HG03571 (cell line): ENCODE data around the gene FRS2.
"Not testable (repeated sequence)": the region's sequence is repeated elsewhere in the genome, so short reads cannot be mapped to it uniquely, and the experiment has no call there.

ENCODE experiments used
- ATAC-seq: cut with Tn5 transposase; IDR thresholded peaks from one replicate; pipeline ENCODE4 v1.9.1; 2021; ENCODE audit not compliant: unreplicated experiment

The FRS2 gene

DNA sequence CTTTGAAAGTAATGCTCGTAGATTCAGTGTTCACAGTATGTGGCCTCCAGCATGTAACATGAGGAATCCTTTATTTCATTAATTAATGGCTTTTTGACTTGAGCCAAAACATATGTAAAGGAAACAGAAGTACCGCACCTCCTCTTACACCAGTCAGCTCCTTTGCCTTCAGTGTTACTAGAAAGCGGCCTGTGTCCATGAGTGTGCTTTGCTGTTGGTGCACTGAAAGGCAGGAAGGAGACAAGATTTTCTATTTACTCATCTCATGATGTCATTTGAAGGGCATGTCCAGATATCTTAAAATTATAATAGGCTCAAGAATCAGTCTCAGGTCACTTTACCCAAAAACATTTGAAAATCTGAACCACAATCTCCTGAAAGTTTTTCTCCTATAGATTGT, 105.2 kb downstream of the FRS2 start:
- no peak for ATAC-seq

DNA sequence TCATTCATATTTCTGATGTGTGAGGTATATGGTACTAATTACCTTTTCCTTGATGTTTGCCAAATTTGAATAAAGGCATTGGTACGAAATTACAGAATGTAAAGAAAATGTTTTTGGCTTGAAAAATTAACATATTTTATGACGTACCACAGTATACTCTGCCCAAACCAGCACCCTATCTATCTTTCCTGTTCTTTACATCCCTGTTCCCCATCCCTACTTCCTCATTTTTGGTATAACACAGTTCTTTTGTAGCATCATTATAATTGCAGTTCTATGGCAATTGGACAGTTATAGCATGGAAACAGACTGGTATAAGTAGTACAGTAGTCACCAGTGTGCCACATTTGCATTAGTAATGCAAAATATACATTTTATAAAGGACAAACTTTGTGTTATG, 108.1 kb downstream of the FRS2 start:
- no peak for ATAC-seq

DNA sequence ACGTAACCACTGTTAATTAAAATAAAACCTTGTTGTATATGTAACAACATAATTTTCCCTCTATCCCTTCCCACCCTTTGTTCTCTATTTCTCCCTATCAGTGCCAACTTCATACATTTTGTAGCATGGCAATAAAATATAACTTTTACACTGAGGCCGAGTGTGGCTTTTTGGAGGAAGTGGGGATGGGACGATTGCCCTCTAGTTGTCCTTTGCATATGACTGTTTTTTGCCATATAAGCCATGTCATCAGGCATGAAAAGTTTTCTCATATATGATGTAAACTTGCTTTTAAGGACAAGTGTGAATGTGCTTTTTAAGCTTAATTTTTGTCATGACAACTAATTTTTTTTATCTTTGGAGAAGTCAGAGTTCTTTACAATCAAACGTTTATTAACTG, 108.8 kb downstream of the FRS2 start:
- no peak for ATAC-seq

DNA sequence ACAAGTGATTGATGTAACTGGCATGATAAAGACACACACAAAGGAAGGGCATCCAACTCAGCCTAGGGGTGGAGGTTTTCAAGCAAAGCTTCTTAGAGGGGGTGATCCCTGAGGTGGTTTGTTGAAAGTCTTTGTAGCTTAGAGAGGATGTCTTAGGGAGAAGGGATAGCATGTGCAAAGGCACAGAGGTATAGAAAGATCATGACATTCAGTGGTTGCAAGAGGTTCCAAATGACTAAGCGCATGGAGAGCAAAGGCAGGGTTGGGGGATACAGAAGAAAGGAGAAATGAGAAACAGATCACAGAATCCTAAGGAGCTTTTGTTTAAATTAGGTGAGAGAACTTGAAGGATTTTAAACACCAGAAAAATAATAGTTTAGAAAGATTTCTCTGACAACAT, 109.9 kb downstream of the FRS2 start:
- no peak for ATAC-seq

DNA sequence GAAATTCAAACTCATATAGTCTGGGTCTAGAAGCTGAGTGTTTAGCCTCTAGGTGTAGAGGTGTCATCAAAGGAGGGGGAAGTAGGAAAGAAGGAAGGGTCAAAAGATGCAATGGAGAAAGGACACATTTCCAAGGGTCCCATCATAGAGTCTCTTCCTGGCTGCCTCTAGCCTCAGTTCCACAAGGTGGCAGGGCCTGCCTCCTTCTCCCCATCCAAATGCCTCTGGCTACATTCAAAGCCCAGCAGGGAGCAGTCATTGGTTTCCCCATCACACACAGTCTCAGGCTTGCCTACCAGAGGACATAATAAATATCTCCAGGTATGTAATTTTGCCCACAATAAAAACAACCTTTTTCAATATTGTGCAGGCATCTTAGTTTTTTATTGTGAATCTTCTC, 113.0 kb downstream of the FRS2 start:
- ATAC-seq: no peak

DNA sequence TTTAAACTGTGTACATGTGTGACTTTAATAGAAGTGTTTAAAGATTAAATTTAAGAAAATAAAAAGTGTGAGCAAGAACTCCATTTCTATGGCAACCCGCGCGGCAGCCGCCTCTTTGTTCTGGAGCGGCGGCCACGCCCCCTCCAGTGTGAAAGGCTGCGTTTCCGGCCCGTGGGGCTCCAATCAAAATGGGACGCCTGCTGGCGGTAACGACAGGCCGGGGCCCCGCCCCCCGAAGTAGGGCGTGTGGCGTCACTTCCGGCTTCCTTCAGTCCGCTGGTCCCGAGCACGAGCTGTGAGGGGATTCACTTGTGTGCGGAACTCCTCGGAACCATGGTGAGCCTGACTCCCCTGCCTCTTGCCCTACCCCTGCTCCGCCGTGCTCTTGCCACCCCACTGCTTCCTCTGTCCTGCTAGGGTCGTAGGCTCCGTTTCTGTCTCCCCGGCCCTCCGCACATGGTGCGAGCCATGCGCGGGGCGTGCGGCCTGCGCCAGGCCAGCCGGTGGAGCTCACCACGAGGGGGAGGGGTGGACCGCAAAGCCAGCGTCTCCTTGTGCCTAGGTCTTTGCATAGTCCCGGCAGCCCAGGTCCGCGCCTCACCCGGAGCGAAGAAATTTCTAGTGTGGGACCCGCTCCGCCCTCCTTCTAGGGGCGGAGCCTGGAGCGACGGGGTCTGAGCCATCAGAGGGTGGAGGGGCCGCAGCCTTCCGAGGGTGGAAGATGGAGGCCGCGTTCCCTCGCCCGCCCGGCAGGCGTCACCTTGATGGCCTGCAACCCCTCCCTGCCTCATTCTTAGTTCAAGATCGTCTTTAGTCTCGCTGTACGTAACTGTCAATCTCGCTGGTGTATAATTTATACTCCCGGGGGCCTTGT, 115.2 kb downstream of the FRS2 start, which contains the start of gene CCT2:
CCT2 (plus strand) TSS at position 271 of the 874 bp plus-strand sequence; CDS start at position 334, 63 bp downstream.
- ATAC-seq: peak; percentile 97

DNA sequence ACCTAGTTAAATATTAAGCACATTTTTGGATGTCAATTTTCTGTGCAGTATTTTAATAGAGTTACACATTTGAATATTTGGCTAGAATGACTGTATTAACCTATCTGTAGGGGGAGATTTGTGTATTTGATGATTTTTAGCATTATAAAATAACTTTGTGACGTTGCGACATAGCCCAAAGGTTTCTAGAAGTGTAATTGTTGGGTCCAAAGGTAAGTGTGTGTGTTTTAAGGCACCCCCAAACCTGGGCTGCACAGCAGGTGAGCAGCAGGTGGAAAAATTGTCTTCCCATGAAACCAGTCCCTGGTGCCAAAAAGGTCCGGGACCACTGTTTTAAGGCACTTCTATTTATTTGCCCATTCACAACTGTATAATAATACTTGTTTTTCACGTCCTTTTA, 118.3 kb downstream of the FRS2 start:
- ATAC-seq: no peak

DNA sequence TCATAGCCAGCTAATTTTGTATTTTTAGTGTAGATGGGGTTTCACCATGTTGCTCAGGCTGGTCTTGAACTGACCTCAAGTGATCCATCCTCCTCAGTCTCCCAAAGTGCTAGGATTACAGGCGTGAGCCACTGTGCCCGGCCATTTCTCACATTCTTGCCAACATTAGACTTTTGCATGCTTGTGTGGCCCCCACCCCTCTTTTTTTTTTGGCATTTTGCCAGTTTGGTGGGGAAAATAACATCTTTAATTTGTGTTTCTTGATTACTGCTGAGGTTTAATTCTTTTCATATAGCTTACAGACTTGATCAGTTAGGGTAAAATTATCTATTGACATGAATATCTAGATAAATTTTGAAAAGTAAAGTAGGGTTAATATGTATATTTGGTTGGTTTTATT, 118.9 kb downstream of the FRS2 start:
- ATAC-seq: no peak

DNA sequence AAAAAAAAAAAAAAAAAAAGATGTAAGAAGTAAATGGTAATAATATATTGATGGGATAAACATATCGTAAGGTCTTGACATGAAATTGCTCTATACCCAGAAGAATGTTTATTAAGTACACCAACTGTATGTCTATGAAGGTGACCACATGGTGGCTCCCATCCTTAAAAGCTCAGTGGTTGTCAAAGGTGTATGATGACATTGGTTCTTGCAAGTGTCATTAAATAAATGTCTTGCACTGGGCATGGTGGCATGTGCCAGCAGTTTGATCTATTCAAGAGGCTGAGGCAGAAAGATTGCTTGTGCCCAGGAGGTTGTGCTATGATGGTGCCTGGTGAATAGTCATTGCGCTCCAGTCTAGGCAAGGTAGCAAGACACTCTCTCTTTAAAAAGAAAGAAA, 125.5 kb downstream of the FRS2 start:
- no peak for ATAC-seq

DNA sequence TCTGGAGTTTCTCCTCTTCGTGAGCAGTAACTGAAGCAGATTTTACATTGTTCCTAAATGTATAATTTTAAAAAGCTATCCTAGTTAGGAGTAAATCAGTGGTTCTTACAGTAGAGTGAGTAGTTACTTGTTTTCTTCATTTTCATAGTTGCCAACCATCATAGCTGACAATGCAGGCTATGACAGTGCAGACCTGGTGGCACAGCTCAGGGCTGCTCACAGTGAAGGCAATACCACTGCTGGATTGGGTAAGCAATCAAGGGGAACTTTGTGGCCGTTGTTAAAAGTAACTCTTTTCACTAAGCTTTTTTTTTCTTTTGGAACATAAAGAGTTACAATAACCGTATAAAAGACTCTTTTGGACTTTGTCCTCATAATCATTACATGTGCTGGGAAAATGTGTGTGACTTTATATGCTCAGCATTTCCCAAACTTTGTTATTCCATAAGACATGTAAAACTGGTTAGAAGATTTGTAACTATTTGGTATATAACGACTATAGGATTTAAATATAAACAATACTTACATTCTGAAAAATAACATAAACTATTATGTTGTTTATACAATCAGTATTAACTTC, 128.1 kb downstream of the FRS2 start:
- ATAC-seq: no peak

DNA sequence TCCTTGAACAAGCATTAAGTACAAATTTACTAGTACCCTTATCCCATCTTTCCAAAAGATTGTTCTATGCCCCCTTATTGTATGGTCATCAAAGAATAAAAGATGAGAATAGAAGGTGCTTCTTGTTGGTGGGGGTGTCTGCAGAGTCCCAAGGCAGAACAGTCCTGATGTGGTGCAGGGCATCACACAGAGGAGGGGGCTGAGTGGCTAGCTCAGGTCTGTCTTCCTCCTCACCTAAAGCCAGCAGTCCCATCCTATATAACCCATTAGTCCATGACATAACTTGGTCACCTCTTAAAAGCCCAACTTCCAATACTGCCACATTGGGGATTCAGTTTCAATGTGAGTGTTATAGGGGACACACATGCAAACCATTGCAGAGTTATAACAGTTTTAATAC, 130.6 kb downstream of the FRS2 start:
- no peak for ATAC-seq

DNA sequence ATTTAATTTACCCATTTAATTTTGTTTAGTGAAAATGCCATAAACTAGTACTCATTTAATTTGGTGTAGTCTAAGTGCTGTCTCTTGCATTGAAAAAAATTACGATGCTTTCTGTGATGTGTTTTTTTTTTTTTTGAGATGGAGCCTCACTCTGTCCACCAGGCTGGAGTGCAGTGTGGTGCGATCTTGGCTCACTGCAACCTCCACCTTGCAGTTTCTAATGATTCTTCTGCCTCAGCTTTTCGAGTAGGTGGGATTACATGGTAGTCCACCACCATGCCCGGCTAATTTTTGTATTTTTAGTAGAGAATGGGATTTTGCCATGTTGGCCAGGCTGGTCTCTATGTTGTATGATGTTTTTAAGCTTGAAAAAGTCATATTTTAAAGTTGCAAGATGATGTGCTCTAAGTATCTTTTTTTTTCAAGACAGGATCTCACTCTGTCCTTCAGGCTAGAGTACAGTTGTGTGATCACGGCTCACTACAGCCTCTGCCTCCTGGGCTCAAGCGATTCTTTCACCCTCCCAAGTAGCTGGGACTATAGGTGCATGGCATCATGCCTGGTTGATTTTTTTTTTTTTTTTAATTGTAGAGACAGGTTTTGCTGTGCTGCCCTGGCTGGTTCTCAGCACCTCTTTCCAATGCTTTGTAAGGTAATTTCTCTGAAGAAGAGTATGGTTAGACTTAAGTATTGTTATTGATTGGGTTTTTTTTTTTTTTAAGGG, 131.9 kb downstream of the FRS2 start:
- ATAC-seq: no peak

DNA sequence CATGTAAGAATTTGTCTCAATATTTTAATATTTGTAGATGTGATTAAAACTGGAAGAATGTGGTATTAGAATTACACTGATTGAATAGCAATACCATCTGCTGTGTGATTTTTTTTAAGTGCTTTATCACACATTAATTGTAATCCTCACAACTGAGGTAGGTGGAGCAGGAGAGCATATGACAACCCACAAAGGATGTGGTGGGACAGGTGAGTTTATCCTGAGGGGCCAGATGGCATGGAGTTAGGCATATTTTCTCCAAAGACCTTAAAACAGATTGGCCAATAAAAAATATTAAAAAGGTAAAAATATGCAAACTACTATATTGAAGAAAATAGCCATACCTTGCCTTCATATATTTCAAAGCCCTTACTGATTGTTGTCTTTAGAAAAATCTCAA, 132.8 kb downstream of the FRS2 start:
- ATAC-seq: no peak

DNA sequence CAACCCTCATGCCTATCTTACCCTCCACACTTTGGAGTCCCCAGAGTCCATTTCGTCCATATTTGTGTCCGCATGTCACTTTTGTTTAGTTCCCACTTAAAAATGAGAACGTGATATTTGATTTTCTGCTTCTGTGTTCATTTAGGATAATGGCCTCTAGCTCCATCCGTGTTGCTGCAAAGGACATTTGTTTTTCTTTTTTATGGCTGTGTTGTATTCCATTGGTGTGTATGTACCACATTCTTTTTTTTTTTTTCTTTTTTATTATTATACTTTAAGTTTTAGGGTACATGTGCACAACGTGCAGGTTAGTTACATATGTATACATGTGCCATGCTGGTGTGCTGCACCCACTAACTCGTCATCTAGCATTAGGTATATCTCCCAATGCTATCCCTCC, 133.4 kb downstream of the FRS2 start:
- not testable (repeated sequence) for ATAC-seq

DNA sequence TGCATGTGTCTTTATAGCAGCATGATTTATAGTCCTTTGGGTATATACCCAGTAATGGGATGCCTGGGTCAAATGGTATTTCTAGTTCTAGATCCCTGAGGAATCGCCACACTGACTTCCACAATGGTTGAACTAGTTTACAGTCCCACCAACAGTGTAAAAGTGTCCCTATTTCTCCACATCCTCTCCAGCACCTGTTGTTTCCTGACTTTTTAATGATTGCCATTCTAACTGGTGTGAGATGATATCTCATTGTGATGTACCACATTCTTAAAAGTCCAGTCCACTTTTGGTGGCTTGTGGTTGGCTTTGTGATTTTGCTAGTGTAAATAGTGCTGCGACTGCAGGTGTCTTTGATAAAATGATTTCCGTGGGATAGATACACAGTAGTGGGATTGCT, 134.1 kb downstream of the FRS2 start:
- not testable (repeated sequence) for ATAC-seq

DNA sequence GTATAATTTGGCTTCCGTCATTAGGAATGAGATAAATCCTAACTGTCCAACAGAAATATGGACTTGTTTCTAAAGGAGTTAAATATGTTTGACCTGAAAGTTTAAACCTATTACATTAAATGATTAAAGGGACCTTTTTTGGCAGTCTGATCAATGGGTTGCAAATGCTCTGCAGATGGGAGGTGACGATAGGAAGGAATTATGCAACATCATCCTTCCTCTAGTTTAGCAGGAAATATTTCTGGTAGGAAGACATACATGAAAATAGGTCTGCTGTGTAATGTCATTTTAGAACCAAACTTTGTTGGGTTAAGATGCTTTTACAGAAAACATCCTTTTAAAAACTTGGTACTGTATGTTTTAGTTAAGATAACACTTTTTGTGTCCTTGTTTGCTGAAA, 137.9 kb downstream of the FRS2 start:
- ATAC-seq: no peak

DNA sequence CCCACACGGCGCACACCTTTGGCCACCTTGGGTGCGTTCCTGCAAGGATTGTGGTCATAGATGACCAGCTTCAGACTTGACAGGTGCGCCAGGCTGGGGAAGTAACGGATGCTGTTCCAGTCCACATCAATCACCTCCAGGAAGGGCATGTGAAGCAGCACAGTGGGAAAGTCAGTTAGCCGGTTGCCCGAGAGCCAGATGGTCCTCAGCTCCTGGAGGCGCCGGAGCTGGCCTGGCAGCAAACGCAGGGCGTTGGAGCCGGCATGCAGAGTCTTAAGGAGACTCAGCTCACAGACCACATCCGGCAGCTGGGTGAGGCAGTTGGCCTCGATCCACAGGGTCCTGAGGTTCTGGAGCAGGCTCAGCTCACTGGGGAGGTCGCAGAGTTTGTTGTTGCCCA, 139.9 kb downstream of the FRS2 start:
- ATAC-seq: no peak

DNA sequence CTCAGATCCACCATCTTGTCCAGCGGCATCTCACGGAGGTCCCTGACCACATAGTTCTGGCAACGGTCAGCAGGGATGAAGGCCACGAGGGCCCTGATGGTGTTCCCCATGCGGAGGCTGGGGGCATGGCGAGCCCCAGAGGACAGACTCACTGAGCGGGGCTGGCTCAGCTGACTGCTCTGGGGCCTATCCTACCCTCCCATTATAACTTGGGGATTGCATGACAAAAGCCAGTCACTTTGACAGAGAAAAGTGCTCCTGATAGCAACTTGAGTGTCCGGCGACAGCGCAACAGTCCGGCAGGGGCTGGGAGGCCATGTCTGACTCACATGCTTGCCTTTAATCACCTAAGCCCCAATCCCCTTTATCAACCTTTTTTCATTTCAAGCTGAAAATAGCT, 140.5 kb downstream of the FRS2 start, which contains the start of gene LRRC10:
LRRC10 (minus strand) TSS at position 179 of the 400 bp plus-strand sequence; CDS start at position 110, 69 bp downstream.
- ATAC-seq: no peak

DNA sequence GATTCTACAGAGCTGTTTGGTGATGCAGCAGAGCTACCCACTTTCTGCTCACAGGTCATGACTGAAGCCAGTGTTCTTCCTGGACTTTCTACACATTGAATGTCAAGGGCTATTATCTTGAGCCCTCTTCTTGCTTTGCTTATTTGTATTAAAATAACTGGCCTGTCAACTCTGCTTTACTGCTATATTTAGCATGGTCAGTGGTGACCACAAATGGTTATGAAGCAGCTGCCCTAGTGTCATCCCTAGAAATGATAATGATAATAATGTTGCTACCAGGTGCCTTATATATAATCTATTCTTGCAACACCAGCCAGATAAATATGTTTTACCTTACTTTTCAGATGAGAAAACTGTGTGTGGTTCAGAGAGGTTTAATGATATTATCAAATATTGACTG, 143.2 kb downstream of the FRS2 start:
- ATAC-seq: no peak

DNA sequence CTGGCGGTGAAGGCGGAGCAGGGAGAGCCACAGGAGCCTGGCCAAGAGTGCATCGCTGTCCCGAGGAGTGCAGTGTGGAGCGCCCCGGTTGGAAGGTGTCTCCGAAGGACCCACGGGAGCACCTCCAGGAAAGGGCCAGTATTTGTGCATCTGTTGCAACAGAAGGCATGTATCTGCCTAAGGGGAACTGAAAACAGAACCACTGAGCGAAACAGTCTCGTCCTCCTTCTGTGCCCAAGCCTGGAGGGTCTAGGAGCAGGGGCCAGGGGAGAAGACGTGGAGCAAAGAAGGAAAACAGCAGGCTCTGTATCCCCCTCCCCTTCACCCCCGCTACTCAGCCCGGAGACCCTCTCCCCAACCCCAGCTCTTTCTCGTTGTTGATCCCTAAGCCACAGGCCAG, 145.8 kb downstream of the FRS2 start:
- no peak for ATAC-seq

DNA sequence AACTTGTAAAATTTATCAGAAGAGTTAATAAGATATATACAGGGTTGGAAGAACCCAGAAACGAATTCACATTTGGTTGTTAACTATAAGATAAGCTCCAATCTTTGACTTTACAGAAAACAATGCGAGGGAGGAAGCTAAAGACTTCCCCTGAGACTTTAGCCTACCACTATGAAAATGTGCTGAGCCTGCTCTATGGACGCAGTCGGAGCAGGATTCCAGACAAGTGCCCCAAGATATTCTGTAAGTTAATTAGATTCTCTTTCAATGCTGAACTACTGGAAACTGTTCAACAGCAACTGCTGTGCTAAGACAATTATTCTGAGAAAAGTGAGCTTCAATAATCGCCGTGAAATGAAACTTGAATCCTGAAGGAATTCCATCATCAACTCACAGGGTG, 148.9 kb downstream of the FRS2 start:
- no peak for ATAC-seq

DNA sequence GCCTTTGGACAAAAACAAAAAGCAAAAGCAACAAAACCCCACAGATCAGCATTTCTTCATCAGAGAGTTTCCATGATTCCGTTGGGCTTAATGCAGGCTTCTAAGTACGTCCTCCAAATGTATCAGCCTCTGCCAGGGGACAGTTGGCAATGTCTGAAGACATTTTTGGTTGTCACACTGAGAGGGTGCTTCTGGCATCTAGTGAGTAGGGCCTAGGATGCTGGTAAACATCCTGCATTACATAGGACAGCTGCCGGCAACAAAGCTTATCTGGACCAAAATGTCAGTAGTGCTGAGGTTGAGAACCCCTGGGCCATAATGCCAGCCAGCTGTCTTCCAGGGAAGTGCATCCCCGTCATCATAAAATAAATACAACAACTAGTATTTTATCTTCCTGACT, 149.9 kb downstream of the FRS2 start:
- no peak for ATAC-seq
